ENCODE measurements around the gene CLNK.
"Not testable (repeated sequence)": the region's sequence is repeated elsewhere in the genome, so short reads cannot be mapped to it uniquely, and the experiment has no call there.

CLNK gene

GRCh38 chr4:10577508-10578426 is 106.8 kb downstream of the CLNK start:
- DNase-seq (no peak), ATAC-seq (no peak)

GRCh38 chr4:10577018-10577417 is 107.5 kb downstream of the CLNK start:
- no peak for DNase-seq
- ATAC-seq: no peak

- ATAC-seq (no peak), DNase-seq (no peak)
These were observed 108.3 kb downstream of the CLNK start for GRCh38 chr4:10576236-10576635.

- DNase-seq (no peak), ATAC-seq (no peak)
These were observed 109.2 kb downstream of the CLNK start for GRCh38 chr4:10575414-10575813.

GRCh38 chr4:10574553-10574952 is 110.0 kb downstream of the CLNK start:
- DNase-seq, ATAC-seq: not testable (repeated sequence)

- no peak for ATAC-seq
- no peak for DNase-seq
These were observed 112.7 kb downstream of the CLNK start for GRCh38 chr4:10571909-10572308.

- DNase-seq (no peak), ATAC-seq (no peak)
These were observed 115.1 kb downstream of the CLNK start for GRCh38 chr4:10569491-10569890.

- DNase-seq (no peak), ATAC-seq (no peak)
These were observed 116.8 kb downstream of the CLNK start for GRCh38 chr4:10567766-10568165.

GRCh38 chr4:10565166-10565780 is 119.3 kb downstream of the CLNK start:
- ATAC-seq: no peak
- no peak for DNase-seq

- ATAC-seq (no peak), DNase-seq (peak; percentile 61)
These were observed 129.9 kb downstream of the CLNK start for GRCh38 chr4:10554694-10555093.

- DNase-seq (no peak), ATAC-seq (no peak)
These were observed 130.4 kb downstream of the CLNK start for GRCh38 chr4:10554121-10554520.

- ATAC-seq (no peak), DNase-seq (no peak)
These were observed 131.8 kb downstream of the CLNK start for GRCh38 chr4:10552591-10553280.

GRCh38 chr4:10535912-10536311 is 148.7 kb downstream of the CLNK start:
- DNase-seq (no peak), ATAC-seq (no peak)

- DNase-seq (no peak), ATAC-seq (no peak)
These were observed 149.7 kb downstream of the CLNK start for GRCh38 chr4:10534820-10535219.

- DNase-seq (no peak), ATAC-seq (no peak)
These were observed 152.4 kb downstream of the CLNK start for GRCh38 chr4:10532155-10532554.

GRCh38 chr4:10530137-10530786 is 154.3 kb downstream of the CLNK start:
- ATAC-seq (no peak), DNase-seq (no peak)

GRCh38 chr4:10529291-10530136 is 155.1 kb downstream of the CLNK start:
- DNase-seq (no peak), ATAC-seq (no peak)

- DNase-seq: no peak
- ATAC-seq: no peak
These were observed 157.1 kb downstream of the CLNK start for GRCh38 chr4:10527438-10527837.

- no peak for ATAC-seq
- no peak for DNase-seq
These were observed 157.9 kb downstream of the CLNK start for GRCh38 chr4:10526429-10527222.

GRCh38 chr4:10524196-10524833 is 160.3 kb downstream of the CLNK start:
- DNase-seq: no peak
- no peak for ATAC-seq

Data from stimulated activated naive CD8-positive, alpha-beta T cell treated with anti-CD3 and anti-CD28 coated beads, Interleukin-15, Interleukin-2, amounts not matched to agents 100 U/mL and 50 U/mL, for 24 hours (primary cell).